Suprapubic skin (tissue), 4 donors: ENCODE measurements around the gene GFER. TPM values are rescaled to one million over a fixed set of nuclear protein-coding genes. Genes with fewer than 3 reads are reported as not detected.

Experiments used
- DNase-seq, 2 donors: peaks; one replicate each; pipeline ENCODE4 v3.0.0-alpha.2; 2019; ENCODE audit warnings: low spot score in 2 of 2
- H3K27ac ChIP-seq: fragments of 200-600 bp; sonication (generic); one replicate; pipeline ENCODE4 v1.5.1; 2019
- H3K27me3 ChIP-seq: fragments of 200-600 bp; sonication (generic); one replicate; pipeline ENCODE4 v1.5.1; 2019
- H3K36me3 ChIP-seq: fragments of 200-600 bp; sonication (generic); one replicate; pipeline ENCODE4 v1.5.1; 2019
- H3K4me1 ChIP-seq: fragments of 200-600 bp; sonication (generic); one replicate; pipeline ENCODE4 v1.5.1; 2019
- H3K4me3 ChIP-seq: fragments of 200-600 bp; sonication (generic); one replicate; pipeline ENCODE4 v1.5.1; 2019; ENCODE audit warnings: mild to moderate bottlenecking
- H3K9me3 ChIP-seq: fragments of 200-600 bp; sonication (generic); one replicate; pipeline ENCODE4 v1.5.1; 2019
- EP300 ChIP-seq: sonication (generic); formaldehyde crosslinking; IDR thresholded peaks from one replicate; pipeline ENCODE4 v1.6.1; 2017; ENCODE audit warnings: antibody characterized with exemption
- POLR2A ChIP-seq, 2 donors: fragments of 450-650 bp; IDR thresholded peaks; one replicate each; pipeline ENCODE4 v1.6.1; 2017; ENCODE audit warnings: antibody characterized with exemption in 2 of 2, mild to moderate bottlenecking in 2 of 2, moderate library complexity in 2 of 2
- POLR2AphosphoS5 ChIP-seq, 3 donors: sonication (generic); formaldehyde crosslinking; IDR thresholded peaks; one replicate each; pipeline ENCODE4 v1.6.1; 2017; ENCODE audit warnings: antibody characterized with exemption in 3 of 3
- WGBS: methylation state at CpG from one replicate; pipeline ENCODE4 v1.1.5; 2018; 5-methylcytosine and 5-hydroxymethylcytosine counted together
- total RNA-seq, 4 donors: library from RNA; depleted of rRNA; stranded (reverse); fragments of >200 nt; gene quantifications; one replicate each; pipeline ENCODE4 v1.1.0, GENCODE V29; 2016
- TF ChIP-seq, protein P1 (sequence below), 2 donors: fragments of 200-600 bp in 1 of 2; fragments of 450-650 bp in 1 of 2; sonication (generic) in 1 of 2; IDR thresholded peaks; one replicate each; pipeline ENCODE4 v1.5.1; 2016 to 2019; ENCODE audit warnings: antibody characterized with exemption in 2 of 2, mild to moderate bottlenecking in 1 of 2, moderate library complexity in 1 of 2

The GFER gene
- total RNA-seq, 4 donors from 2014 or later, result 7.0 to 11.2 (median 9.5) TPM

DNA sequence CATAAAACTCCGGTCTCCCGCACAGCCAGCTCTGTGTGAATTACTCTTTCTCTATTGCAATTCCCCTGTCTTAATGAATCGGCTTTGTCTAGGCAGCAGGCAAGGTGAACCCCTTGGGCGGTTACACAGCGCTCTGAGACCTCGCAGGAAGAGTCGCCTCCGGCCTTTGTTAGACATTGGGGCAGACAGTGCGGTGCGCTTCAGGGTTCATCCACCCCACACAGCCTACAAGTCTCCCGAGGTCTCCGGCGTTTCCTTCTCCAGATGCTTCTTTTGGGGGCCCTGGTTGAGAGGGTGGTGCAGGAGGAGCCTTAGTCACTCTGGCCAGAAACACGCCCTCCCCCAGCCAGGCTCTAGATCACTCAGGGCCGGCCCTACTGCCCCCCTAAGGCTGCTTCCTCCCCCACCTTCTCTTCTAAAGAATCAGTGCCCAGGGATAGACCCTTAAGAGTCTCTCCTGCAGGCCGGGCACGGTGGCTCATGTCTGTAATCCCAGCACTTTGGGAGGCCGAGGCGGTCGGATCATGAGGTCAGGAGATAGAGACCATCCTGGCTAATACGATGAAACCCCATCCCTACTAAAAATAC lies 39.3 kb upstream of the GFER start:
- Histone ChIP-seq H3K9me3 (no peaks in the 10 kb centered on the region), H3K4me3 (no peak overlapping the region), H3K4me1 (peaks cover 25% of the 10 kb centered on the region), H3K36me3 (peaks cover 16% of the 10 kb centered on the region), H3K27me3 (no peaks in the 10 kb centered on the region), H3K27ac (no peak overlapping the region)
- WGBS, result 94% methylated on average over 21 of the region's 21 CpGs
- TF ChIP-seq POLR2A (IDR thresholded peaks at IDR 0.05) (no peak), EP300 (no peak), POLR2AphosphoS5 (IDR thresholded peaks at IDR 0.05) (no peak)
- TF ChIP-seq, protein P1, sequence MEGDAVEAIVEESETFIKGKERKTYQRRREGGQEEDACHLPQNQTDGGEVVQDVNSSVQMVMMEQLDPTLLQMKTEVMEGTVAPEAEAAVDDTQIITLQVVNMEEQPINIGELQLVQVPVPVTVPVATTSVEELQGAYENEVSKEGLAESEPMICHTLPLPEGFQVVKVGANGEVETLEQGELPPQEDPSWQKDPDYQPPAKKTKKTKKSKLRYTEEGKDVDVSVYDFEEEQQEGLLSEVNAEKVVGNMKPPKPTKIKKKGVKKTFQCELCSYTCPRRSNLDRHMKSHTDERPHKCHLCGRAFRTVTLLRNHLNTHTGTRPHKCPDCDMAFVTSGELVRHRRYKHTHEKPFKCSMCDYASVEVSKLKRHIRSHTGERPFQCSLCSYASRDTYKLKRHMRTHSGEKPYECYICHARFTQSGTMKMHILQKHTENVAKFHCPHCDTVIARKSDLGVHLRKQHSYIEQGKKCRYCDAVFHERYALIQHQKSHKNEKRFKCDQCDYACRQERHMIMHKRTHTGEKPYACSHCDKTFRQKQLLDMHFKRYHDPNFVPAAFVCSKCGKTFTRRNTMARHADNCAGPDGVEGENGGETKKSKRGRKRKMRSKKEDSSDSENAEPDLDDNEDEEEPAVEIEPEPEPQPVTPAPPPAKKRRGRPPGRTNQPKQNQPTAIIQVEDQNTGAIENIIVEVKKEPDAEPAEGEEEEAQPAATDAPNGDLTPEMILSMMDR (IDR thresholded peaks at IDR 0.05), result no peak
- no peak for DNase-seq

DNA sequence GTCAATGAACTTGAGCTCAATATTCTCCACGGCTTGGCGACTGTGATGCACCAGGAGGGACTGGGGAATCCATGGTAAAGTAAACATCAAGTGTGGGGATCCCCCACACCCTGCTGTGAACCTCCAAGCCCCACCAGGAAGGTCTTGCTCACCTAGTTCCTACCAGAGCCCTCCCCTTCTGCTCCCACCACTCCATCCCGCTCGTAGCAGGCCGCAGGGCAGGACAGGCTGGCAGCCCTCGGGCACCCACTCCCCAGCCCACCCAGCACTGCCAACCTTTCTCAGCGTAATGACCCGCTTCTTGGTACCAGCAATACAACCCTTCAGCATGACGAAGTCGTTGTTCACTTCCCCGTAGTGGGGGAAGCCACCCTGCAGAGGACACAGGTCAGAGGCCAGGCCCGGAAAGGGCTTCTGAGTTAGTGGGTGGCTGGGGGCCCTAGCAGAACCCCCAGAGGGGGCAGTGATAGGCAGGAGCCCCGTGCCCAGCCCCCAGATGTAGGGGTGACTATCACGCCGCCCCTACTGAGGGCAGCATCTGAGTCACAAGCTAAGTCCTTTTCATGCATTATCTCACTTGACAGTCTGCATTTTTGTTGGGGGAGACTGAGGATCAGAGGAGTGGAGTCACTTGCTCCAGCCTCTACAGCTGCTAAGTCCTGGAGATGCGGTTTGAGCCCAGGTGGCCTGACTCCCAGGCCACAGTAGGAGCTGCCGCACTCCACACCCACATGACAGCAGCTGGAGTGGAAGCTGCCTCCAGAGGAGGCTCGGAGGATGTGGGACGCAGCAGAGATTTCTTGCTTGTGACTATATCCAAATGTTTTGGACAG lies 38.2 kb upstream of the GFER start:
- 94% methylated on average over 17 of the region's 19 CpGs for WGBS
- no peak overlapping the region for H3K4me3 ChIP-seq
- TF ChIP-seq POLR2AphosphoS5 (IDR thresholded peaks at IDR 0.05) (no peak), EP300 (no peak)
- H3K27ac ChIP-seq, result no peak overlapping the region
- H3K4me1 ChIP-seq, result peaks cover 32% of the 10 kb centered on the region
- no peaks in the 10 kb centered on the region for H3K27me3 ChIP-seq
- no peak for DNase-seq
- H3K36me3 ChIP-seq, result peaks cover 5% of the 10 kb centered on the region
- H3K9me3 ChIP-seq, result no peaks in the 10 kb centered on the region

DNA sequence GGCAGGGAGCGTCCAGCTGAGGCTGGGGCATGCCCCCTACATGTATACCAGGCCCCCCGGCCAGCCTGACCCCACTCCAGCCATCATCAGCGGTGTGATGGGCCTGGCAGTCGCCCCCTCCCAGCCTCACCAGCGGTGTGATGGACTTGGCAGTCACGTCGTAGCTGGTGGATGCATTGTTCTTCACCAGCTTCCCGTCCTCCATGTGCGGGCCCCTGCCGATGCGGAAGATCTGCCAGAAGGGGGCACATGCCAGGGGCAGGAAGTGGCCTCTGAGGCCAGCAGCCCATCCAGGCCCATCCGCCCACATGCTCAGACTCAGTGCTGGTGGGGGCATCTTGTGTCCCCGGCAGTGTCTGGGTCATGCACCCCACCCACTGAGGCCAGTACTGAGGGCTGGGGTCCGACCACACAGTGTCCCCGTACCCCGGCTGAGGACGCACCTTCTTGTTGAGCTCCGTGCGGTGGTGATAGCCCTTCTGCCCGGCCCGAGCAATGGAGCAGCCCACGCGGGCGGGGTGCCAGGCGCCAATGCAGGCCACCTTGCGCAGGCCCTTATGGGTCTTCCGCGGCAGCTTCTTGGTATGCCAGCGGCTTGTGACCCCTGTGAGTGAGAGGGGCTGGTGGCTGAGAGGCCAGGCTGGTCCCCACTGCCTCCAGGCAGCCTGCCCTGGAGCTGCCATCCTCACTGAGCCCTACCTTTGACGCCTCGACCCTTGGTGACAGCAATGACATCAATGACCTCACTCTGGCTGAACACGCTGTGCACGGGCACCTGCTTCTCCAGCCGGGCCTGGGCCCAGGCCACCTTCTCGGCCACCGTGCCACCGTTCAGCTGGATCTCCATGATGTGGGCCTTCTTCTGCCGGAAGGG lies 37.3 kb upstream of the GFER start:
- H3K27me3 ChIP-seq, result no peaks in the 10 kb centered on the region
- WGBS, result no CpG with 5 or more reads among the region's 38 CpGs
- peaks cover 31% of the 10 kb centered on the region for H3K4me1 ChIP-seq
- no peak for DNase-seq
- no peak overlapping the region for H3K4me3 ChIP-seq
- H3K27ac ChIP-seq, result no peak overlapping the region
- TF ChIP-seq EP300 (no peak), POLR2A (IDR thresholded peaks at IDR 0.05) (no peak), POLR2AphosphoS5 (IDR thresholded peaks at IDR 0.05) (no peak)
- TF ChIP-seq, protein P1 (IDR thresholded peaks at IDR 0.05), result no peak
- no peaks in the 10 kb centered on the region for H3K36me3 ChIP-seq
- no peaks in the 10 kb centered on the region for H3K9me3 ChIP-seq

DNA sequence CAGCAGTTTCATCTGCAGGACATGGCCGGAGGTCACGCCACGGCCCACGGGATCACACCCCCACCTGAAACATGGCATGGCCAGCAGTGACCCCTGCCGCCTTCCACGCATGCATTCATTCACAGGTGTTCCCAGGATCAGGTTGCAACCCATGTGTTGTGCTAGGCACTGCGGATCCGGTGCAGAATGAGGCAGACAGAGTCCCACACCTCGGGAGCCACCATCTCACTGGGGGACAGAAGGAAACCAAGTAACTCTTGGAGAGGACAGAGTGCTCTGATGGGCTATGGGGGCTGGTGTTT lies 36.7 kb upstream of the GFER start:
- no peaks in the 10 kb centered on the region for H3K36me3 ChIP-seq
- no peak for DNase-seq
- H3K27ac ChIP-seq, result no peak overlapping the region
- no peaks in the 10 kb centered on the region for H3K9me3 ChIP-seq
- WGBS, result 71% methylated on average over 1 of the region's 9 CpGs
- H3K27me3 ChIP-seq, result no peaks in the 10 kb centered on the region
- H3K4me1 ChIP-seq, result peaks cover 25% of the 10 kb centered on the region
- H3K4me3 ChIP-seq, result no peak overlapping the region
- TF ChIP-seq POLR2A (IDR thresholded peaks at IDR 0.05), result no peak
- TF ChIP-seq, protein P1 (IDR thresholded peaks at IDR 0.05), result no peak
- TF ChIP-seq EP300, result no peak
- no peak for TF ChIP-seq POLR2AphosphoS5 (IDR thresholded peaks at IDR 0.05)

DNA sequence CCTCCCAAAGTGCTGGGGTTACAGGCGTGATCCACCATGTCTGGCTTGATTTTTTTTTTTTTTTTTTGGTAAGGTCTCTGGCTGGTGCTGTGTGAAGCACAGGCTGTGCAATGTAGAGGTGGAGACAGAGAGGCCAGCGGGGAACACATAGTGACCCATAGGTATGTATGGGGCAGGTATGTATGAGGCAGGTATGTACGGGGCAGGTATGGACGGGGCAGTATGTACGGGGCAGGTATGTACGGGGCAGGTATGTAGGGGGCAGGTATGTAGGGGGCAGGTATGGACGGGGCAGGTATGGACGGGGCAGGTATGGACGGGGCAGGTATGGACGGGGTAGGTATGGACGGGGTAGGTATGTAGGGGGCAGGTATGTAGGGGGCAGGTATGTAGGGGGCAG lies 34.5 kb upstream of the GFER start:
- no peaks in the 10 kb centered on the region for H3K9me3 ChIP-seq
- no peaks in the 10 kb centered on the region for H3K36me3 ChIP-seq
- peaks cover 11% of the 10 kb centered on the region for H3K4me1 ChIP-seq
- TF ChIP-seq EP300 (no peak), POLR2A (IDR thresholded peaks at IDR 0.05) (no peak), POLR2AphosphoS5 (IDR thresholded peaks at IDR 0.05) (no peak)
- TF ChIP-seq, protein P1 (IDR thresholded peaks at IDR 0.05), result no peak
- 76% methylated on average over 6 of the region's 11 CpGs for WGBS
- DNase-seq, result no peak
- H3K27ac ChIP-seq, result no peak overlapping the region
- no peaks in the 10 kb centered on the region for H3K27me3 ChIP-seq
- H3K4me3 ChIP-seq, result no peak overlapping the region
